NCI-H1436 (cell line): ENCODE results near the gene CNTNAP2.
"Not testable (repeated sequence)": the region's sequence is repeated elsewhere in the genome, so short reads cannot be mapped to it uniquely, and the experiment has no call there.

Experiments used
- DNase-seq: peaks from one replicate; lab custom pipeline; 2025; lab: John Stamatoyannopoulos, UW

The CNTNAP2 gene

GRCh38 chr7:148445260-148446044 is 2328.9 kb downstream of the CNTNAP2 start:
- no peak for DNase-seq

GRCh38 chr7:148447221-148447849 is 2330.7 kb downstream of the CNTNAP2 start:
- no peak for DNase-seq

- DNase-seq: not testable (repeated sequence)
Observed at GRCh38 chr7:148451526-148451925, 2334.9 kb downstream of the CNTNAP2 start.

- no peak for DNase-seq
Observed at GRCh38 chr7:148456351-148456750, 2339.8 kb downstream of the CNTNAP2 start.

- DNase-seq: no peak
Observed at GRCh38 chr7:148457310-148457921, 2340.8 kb downstream of the CNTNAP2 start.

- no peak for DNase-seq
Observed at GRCh38 chr7:148458263-148458662, 2341.7 kb downstream of the CNTNAP2 start.

GRCh38 chr7:148461392-148462179 is 2345.0 kb downstream of the CNTNAP2 start:
- no peak for DNase-seq

GRCh38 chr7:148462774-148463173 is 2346.2 kb downstream of the CNTNAP2 start:
- not testable (repeated sequence) for DNase-seq

- DNase-seq: no peak
Observed at GRCh38 chr7:148463210-148463609, 2346.6 kb downstream of the CNTNAP2 start.

GRCh38 chr7:148464947-148465346 is 2348.3 kb downstream of the CNTNAP2 start:
- DNase-seq: no peak

GRCh38 chr7:148465441-148465840 is 2348.8 kb downstream of the CNTNAP2 start:
- DNase-seq: not testable (repeated sequence)

- no peak for DNase-seq
Observed at GRCh38 chr7:148466120-148466519, 2349.5 kb downstream of the CNTNAP2 start.

GRCh38 chr7:148468700-148469098 is 2352.1 kb downstream of the CNTNAP2 start:
- no peak for DNase-seq
